Smooth muscle cell of the brain vasculature (primary cell): ENCODE data around the gene RABL6.
"Not testable (repeated sequence)": the region's sequence is repeated elsewhere in the genome, so short reads cannot be mapped to it uniquely, and the experiment has no call there.

Experiments
- DNase-seq: peaks from one replicate; pipeline ENCODE4 v3.0.0-alpha.2; 2012; ENCODE audit warnings: low read depth, low spot score

The RABL6 gene

DNA sequence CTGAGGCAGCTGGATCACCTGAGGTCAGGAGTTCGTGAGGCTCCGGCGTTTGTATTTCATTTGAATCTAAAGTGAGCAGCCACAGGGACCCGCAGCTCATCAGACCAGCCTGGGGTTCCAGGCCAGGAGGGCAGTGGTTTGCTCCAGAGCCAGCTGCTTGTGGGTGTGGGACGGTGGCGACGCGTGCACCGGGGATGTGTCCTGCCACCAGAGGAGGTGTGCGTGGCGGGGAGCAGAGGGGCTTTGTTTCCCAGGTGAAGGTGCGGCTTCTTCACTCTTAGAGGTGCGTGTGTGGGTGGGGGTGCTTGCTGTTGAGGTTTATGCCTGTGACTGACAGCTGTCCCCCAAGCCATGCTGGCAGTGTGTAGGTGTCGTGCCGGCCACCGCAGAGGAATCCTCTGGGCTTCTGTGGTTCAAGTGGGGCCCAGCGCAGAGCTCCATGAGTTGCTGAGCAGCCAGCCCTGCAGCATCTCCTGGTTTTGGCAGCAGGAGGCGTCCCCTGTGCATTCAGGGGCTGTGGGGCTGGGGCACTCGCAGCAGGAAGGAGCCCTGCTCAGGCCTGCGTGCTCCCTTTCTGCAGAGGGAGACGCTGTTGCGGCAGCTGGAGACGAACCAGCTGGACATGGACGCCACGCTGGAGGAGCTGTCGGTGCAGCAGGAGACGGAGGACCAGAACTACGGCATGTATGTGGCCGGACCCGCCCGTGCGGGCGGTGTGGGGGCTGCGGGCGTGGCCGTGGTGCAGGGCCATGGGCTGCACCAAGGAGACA is 27.6 kb downstream of the RABL6 start:
- no peak for DNase-seq

DNA sequence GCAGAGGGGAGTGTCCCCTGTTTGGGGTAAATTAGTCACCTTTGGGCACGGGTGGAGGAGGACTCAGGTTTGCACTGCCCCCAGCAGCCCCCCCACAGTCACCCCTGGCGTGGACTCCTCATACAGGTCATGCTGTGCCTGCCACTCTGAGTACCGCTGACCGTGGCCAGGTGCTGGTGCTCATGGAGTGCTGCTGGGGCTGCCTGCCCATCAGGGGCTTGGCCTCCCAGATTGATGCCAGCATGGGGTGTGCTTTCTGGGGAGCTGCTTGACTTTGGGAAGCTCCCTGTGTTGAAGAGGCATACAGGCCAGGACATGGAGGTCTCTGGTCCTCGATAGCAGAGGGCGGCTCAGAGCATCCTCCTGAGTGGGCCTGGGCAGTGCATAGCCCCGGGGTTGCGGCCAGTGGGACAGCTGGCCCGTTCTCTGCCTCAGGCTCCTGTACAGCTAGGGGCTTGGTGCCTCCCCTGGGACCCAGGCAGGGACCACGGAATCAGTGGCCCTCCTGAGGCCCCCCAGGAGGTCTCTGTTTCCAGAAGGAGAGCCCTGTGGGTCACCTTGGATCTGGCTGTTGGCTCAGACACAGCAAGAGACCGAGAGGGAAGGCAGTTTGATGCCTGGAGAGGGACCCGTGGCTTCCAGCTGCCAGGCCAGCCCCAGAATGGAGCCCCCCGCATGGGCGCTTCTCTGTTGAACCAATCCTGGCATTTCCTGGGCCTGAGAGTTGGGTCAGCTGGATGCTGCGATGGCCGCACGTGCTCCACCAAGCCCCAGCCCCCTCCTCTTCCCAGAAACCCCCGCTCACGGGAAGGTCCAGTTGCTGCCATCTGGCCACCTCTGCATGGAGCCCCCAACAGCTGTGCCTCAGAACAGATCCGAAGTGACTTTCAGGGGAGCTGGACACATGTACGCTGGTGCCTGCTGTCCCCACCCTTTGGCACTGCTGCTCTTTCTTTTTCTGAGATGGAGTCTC is 28.5 kb downstream of the RABL6 start:
- no peak for DNase-seq

DNA sequence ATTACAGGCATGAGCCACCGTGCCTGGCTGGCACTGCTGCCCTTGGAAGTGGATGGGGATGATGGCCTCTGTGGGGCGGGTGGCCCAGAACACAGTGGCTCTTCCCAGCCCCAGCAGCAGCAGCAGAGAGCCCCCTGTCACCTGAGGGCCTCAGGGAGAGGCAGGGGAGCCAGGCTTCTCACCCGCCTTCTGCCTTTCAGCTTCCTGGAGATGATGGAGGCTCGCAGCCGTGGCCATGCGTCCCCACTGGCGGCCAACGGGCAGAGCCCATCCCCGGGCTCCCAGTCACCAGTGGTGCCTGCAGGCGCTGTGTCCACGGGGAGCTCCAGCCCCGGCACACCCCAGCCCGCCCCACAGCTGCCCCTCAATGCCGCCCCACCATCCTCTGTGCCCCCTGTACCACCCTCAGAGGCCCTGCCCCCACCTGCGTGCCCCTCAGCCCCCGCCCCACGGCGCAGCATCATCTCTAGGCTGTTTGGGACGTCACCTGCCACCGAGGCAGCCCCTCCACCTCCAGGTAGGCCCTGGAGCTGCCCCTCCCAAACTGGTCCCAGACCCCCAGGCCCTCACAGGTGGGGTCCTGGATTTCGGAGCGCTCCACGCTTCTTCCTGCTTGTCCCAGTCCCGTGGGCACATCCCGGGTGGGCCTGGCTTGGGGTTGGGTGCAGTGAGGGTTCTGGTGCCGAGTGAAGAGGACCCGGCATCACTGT is 29.6 kb downstream of the RABL6 start:
- no peak for DNase-seq

DNA sequence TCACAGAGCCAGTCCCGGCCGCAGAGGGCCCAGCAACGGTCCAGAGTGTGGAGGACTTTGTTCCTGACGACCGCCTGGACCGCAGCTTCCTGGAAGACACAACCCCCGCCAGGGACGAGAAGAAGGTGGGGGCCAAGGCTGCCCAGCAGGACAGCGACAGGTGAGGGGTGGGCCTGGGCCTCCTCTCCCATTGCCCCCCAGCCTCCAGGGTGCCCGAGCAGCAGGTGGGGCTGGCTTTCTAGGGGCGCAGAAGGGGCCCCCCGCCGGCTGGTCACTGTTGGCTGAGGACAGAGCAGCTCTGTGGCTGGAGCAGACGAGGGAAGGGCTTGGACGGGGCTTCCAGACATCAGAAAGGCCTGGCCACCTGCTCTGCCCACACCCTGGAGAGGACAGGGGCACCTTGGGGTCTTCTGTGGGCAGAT is 30.1 kb downstream of the RABL6 start:
- DNase-seq: not testable (repeated sequence)

DNA sequence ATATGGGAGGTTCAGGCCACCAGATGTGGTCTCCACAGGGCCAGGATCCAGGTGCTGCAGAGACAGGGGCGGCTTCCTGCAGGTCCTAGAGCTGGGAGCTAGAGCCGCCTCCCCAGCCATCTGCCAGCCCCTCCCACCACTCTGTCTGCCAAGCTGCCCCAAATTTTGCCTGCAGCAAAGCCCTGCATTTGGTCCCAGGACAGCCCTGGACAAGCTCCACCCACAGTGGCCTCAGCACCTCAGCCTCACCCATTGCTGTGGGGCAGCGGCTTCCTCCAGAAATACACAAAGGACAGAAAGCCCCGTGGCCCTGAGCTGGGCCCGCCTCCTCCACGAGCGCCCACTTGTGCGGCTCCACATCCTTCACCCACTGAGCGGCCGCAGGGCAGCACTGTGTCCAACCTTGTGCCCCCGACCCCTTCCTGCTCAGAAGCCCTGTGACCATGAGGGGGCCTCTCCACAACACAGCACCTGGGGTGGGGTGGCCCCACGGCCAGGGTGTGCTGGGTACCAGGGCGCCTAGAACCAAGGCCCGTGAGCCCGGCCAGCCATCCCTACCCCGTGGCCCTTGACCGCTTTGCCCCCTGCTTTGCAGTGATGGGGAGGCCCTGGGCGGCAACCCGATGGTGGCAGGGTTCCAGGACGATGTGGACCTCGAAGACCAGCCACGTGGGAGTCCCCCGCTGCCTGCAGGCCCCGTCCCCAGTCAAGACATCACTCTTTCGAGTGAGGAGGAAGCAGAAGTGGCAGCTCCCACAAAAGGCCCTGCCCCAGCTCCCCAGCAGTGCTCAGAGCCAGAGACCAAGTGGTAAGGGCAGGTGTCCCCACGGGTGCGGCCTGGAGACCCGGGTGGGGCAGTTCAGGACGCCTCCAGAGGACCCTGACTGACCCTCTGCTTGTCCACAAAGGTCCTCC is 30.8 kb downstream of the RABL6 start:
- no peak for DNase-seq

DNA sequence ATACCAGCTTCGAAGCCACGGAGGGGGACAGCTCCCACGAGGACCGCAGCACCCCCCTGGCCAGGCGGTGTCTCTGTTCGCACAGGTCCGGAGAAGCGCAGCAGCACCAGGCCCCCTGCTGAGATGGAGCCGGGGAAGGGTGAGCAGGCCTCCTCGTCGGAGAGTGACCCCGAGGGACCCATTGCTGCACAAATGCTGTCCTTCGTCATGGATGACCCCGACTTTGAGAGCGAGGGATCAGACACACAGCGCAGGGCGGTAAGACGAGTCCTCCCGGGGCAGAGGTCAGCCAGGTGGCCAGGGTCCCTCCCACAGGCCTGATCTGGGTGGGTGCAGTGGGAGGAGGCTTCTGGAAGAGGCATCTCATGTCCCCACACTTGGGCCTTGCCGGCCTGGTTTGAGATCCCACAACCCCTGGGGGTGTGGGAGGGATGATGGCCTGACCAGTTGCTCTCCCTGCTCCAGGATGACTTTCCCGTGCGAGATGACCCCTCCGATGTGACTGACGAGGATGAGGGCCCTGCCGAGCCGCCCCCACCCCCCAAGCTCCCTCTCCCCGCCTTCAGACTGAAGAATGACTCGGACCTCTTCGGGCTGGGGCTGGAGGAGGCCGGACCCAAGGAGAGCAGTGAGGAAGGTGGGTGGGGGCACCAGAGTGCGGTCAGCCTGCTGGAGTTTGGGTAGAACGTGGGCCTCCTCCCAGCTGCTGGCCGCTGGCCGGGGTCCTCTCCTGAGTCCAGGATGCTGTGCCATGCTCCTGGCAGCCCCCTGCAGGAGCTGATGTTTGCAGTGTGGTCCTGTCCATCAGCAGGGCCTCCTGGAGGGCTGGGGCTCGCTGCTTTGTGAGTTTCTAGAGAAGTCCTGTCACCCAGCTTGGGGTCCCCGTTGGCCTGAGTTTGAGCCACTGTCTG is 31.7 kb downstream of the RABL6 start:
- DNase-seq: no peak

DNA sequence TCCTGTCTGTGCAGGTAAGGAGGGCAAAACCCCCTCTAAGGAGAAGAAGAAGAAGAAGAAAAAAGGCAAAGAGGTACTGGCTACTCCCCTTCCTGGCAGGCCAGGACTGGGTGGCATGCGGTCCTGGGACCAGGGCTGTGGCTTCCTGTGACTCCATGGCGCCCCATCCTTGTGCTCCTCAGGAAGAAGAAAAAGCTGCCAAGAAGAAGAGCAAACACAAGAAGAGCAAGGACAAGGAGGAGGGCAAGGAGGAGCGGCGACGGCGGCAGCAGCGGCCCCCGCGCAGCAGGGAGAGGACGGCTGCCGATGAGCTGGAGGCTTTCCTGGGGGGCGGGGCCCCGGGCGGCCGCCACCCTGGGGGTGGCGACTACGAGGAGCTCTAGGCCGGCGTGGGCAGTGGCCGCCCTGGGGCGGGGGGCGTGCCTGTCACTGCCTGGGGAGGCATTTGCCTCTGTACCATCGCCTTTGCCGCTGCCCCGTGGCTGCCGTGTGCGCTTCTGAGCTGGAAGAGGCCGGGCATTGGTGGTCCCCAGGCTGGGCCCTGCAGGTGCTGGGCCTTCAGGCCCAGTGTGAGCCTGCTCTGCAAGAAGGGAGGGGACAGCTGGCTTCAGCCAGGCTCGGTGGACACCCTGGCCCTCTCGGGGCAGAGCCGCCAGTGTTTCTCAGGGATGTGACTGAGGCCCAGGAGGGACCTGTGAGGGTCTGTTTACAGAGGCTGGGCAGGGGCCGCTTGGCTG is 32.6 kb downstream of the RABL6 start:
- DNase-seq: no peak

DNA sequence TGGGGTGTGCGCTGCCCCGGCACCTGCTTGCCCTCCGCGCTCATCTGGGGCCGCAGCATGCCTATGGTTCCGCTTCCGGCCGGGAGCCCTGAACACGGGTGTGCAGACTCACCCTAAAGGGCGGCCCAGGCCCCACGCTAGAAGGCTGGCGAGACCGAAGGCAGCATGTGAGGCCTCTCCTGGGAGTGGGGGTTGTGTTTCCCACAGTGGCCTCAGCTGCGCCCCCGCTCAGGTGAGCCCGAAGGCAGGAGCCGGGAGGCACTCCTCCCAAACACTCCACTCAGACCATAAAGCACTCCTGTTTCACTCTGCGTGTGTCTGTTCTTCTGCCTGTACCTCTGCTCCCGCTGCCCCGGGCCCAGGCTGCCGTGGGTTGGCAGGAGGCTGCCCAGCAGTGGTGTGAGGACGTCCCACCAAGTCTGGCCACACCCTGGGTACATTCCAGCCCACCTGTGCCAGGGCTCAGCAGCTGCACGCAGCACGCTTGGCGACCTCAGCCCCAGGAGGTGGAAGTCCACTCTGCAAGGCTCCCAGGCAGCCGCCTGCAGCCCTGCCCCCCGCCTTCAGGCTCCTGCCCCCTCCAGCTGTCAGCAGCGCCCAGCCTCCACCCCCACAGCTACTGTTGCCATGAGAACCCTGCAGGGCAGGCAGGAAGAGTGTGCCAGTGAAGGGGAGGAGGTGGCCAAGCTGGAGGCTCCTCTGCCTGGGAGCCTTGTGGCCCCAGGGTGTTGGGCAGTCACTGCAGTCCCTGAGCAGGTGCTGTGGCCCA is 33.3 kb downstream of the RABL6 start:
- DNase-seq: no peak

DNA sequence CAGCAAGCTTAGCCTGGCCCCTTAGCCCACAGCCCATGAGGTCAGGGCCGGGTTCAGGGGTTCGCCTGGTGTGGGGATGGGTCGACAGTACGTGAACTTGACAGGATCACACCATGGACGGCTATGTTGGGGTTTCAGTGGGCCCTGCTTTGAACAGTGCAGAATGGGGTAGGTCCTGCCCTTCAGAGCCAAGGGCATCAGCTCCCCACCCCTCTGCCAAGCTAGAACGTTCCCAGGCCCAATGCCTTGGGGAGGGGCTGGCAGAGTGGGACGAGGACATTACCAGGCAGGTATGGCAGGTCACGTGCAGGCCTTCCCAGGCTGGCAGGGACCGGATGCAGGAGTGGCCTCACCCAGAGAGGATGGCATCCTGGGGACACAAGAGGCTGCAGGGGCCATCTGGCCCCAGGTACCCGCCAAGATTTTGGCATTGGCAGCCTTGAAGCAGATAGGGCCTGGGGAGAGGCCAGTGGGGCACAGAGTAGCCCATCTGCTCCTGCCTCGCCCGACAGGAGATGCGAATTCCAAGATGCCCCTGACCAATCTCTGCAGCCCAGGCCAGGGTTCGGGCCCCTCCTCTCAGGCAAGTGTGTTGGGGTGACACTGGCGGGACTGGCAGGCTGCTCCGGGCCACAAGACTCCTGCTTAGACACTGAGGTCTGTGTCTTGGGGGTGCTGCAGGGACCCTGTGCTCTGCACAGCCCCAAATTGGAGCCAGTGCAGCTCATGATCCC is 34.1 kb downstream of the RABL6 start:
- not testable (repeated sequence) for DNase-seq

DNA sequence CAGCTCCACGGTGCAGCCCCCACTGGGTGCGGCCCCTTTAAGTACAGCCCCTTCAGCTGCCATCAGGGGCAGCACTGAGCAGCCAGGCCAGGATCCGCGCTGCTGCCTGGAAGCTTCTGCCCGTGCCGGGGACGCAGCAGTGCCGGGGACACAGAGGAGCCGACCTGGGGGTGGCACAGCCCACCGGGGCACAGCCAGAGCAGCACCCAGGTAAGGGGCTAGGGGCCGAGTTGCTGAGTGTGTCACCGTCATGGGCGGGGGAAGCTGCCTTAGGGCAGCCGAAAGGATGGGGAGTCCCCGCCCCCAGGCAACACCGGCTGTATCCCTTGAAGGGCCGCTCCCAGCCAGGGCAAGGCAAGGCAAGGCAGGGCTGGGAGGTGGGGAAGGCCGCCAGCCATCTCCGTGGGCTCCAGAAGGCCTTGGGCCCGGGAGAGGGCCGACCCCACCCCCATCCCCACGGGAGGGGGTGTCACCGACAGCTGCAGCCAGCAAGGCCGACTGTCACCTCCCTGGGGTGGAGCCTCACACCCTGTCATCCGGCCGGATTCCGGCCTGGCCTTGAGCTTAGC is 34.7 kb downstream of the RABL6 start, which contains the start of gene AJM1:
TSS of gene AJM1 (plus strand) at position 99 of the 569 bp plus-strand sequence. CDS start 1,937 bp downstream, outside the sequence.
- not testable (repeated sequence) for DNase-seq

DNA sequence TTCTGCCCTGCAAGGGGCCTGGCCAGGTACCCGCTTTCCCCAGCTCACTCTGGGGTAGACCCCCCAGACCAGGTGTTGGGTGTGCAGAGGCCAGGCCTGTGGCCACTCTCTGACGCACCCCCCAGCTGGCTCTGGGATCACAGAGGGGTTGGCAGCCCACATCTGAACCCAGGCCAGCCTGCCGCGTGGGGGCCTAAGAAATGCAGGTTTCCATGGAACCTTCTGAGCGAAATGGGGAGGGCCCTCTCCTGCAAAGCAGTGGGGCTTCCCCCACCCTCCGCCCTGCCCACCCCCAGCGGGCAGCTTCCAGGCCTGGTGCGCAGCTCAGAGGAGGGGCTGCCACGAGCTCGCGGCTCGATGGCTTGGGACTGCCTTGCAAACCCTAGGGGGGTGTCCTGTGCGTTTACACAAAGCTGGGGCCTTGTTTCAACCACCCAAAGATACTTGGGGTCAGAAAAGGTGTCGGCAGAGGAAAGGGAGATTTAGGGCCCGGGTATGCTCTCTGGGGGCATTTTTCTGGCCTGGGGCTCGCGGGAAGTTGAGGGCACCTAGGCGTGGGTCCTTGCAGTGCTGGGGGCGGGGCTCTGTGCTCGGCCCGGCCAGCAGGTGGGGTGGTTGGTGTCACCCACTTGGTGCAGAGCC is 35.5 kb downstream of the RABL6 start:
- not testable (repeated sequence) for DNase-seq

DNA sequence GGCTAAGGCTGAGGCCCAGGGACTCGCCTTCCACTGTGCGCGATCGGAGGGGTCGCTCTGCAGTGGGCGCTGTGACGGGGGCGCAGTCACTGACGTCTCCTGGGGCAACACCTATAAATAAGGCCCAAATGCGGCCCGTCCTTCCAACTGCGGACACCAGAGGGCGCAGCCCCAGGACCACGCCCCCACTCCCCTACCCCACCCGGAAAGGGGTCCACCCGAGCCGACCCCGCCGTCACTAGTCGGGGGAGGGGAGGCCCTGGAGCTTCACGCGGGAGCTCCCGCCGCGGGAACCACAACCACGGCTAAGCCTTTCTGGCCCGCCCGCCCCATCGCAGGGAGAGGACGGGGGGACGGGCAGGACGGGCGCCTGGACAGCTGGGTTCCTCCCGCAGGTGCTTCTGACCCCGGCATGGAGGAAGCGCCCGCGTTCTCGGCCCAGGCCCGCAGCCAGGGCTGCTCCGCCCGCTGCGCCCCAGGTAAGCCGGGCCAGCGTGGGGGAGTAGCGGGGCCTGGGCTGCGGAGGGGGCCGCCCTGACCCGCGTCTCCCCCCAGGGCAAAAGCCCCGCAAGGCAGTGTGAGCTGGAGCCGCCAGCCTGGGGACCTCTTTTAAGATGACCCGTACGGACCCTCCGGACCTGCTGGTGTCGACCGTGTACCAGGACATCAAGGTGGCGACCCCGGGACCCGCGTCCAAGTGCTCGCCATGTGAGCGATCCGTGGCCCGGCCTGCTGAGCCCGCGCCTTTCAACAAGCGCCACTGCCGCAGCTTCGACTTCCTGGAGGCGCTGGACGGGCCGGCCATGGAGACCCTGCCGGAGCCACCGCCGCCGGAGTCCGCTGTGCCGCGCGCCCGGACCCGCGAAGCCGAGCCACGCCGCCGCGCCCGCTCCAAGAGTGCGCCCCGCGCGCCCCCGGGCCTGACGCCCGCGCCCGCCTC is 36.3 kb downstream of the RABL6 start:
- DNase-seq: not testable (repeated sequence)

DNA sequence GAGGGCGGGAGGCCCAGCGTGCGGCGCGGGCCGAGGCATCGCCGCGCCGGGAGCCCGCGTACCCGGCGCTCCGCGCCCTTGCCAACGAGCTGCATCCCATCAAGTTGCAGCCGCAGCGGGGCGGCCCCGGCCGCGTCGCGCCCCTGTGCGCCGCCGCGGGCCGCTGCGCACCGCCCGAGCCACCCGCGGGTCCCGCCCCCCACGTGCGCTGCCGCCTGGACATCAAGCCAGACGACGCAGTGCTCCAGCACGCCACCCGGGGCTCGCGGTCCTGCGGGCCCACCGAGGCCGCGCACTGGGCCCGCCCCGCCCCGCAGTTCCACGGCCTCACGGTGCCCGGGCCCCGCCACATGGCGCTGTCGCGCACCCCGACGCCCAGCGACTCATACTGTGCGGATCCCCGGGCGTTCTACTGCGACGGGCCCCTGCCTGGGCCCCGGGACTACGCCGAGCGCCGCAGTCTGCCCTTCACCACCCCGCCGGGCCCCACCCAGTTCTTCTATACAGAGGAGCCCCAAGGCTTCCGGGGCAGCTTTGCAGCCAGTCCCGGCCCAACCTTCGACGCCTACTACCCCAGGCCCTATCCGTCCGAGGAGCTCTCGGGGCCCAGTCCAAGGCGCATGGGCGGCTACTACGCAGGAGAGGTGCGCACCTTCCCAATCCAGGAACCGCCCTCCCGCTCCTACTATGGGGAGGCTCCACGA is 37.2 kb downstream of the RABL6 start:
- no peak for DNase-seq

DNA sequence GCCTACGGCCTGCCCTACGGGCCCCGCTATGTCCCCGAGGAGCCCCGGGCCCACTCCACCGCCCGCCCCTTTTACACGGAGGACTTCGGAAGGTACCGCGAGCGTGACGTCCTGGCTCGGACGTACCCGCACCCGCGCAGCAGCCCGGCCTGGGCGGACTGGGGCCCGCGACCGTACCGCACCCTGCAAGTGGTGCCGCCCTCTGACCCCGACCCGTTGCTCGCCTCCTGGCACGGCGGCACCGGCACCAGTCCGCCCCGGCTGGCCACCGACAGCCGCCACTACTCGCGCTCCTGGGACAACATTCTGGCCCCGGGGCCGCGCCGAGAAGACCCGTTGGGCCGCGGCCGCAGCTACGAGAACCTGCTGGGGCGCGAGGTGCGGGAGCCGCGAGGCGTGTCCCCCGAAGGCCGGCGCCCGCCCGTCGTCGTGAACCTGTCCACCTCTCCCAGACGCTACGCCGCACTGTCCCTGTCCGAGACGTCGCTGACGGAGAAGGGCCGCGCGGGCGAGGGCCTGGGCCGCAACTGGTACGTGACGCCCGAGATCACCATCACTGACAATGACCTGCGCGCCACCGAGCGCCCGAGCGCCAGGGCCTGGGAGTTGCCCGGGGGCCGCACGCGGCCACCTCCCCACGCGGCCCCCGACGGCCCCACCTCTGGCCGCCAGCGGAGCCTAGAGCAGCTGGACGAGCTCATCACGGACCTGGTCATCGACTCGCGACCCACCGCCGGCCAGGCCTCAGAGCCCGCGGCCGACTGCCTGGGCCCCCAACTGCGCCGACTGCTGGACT is 37.9 kb downstream of the RABL6 start:
- no peak for DNase-seq
